Activated T-cell treated with anti-CD3 and anti-CD28 coated beads, Interleukin-2, amount 50 U/mL, for 48 hours (primary cell): Measurements from ENCODE around the gene PHF21B.
"Not testable (repeated sequence)": the region's sequence is repeated elsewhere in the genome, so short reads cannot be mapped to it uniquely, and the experiment has no call there.

Source experiments
- DNase-seq, 2 experiments: peaks; one replicate each; pipeline ENCODE4 v3.0.0-alpha.2; 2020

PHF21B gene

DNA sequence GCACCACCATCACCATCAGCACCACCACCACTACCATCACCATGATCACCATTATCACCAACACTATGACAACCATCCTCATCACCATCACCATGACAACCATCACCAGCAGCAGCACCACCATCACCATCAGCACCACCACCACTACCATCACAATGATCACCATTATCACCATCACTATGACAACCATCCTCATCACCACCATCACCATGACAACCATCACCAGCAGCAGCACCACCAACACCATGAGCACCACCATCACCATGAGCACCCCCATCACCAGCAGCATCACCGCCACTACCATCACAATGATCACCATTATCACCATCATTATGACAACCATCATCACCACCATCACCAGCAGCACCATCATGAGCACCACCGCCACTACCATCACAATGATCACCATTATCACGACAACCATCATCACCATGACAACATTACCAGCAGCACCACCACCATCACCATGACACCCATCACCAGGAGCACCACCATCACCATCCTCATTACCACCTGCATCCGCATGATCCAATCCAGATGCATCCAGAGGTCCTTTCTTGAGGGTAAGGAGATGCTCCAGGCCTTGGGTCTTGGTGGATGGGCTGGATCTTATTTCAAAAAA is 23.8 kb downstream of the PHF21B start:
- DNase-seq, result no peak

DNA sequence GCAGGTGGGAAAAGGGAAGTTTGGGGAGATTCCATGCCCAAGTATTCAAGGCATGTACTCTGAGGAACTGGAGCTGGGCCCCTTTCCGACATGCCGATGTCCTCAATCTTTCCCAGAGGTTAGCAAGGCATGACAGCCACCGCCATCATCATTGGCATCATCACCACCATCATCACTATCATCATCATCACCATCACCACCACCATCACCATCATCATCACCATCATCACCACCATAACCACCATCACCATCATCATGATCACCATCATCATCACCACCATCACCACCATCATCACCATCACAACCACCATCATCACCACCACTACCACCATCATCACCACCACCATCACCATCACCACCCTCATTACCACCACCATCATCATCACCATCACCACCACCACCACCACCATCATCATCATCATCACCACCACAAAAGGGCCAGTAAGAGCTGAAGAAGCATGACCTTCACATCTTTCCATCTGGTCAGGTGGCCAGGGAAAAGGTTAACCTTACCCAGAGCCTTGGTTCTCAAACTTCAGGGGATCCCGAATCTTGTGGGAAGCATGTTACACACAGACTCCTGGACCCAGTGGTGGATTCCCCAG is 25.8 kb downstream of the PHF21B start:
- no peak for DNase-seq

DNA sequence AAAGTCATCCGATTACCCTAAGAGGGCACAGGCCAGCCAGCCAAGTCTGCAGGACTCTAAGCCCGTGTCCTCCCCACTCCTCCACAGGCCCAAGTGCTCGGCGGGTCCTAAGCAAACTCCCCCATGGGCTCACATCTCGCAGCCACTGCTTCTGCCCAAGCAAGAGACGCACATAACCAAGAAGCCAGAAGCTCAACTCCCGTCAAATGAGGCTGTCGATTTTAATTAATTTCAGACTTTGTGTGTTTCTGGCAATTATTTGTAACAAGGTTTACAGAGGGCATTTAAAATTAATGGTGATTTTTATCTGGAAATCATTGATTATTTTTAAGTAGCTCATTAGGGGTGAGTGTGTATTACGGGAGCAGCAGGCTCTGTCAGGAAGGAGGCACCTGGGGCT is 27.4 kb downstream of the PHF21B start:
- DNase-seq, result no peak

DNA sequence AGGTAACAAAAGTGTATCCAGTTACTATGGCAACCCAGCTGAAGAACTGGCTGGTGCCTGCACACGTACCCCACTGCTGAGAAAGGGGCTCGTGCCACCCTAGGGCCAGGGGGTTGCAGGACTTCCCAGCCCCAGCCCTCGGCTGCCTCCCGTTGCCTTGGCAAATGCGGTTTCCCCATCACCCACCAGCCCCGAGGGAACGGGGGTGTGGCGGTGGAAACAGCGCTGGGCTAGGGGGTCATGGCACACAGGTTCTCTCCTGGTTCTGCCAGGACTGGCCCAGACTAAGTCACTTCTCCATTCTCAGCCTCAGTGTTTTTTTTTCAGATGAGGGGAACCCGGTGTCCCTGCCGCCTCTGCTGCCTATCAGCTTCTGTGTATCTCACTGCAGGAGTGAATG is 27.9 kb downstream of the PHF21B start:
- no peak for DNase-seq

DNA sequence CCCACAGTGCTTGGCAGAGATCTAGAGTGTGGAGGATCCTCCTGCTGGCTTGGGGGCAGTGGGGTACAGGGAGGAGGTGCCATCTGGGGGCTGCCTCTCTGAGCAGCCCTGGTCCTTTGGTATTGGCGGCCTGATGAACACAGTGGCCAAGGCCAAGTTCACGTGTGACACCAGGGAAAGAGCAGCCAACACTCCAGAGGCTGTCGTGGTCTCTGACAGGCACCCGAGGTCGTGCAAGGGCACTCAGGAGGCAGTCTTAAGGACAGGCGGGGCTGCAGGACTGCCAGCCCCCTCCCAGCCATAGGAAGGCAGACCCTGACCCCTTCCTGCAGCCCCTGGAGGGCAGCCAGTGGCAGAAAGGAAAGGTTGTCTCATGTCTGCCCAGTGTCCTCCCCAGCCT is 30.7 kb downstream of the PHF21B start:
- DNase-seq, result no peak

DNA sequence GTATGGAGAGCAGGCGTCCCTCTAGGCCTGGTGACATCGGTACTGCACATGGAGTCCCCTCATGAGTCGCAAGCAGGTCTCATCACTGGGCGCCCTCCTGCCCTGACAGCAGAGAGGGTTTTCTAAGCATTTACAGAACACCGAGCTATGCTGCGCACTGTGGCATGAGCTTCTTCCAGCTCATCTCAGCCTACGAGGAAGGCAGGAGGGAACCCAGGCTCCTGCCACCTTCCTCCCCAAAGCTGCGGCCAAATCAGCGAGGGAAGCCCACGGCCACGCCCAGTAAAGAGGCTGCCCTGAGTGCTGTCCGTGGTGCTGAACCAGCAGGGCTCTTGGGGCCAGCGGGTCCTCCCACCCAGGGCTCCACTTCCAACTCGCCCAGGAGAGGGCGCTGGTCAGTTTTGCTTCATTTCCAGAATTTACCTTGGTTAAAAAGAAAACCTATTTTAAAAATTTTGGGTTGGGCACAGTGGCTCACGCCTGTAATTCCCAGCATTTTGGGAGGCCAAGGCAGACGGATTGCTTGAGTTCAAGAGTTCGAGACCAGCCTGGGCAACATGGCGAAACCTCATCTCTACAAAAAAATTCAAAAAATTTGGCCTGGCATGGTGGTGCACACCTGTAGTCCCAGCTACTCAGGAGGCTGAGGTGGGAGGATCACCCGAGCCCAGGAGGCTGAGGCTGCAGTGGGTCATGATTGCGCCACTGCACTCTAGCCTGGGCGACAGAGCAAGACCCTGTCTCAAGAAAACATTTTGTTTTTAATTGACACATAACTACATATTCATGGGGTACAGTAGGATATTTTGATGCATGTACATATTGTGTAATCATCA is 34.2 kb downstream of the PHF21B start:
- DNase-seq, result peak; percentile 87

DNA sequence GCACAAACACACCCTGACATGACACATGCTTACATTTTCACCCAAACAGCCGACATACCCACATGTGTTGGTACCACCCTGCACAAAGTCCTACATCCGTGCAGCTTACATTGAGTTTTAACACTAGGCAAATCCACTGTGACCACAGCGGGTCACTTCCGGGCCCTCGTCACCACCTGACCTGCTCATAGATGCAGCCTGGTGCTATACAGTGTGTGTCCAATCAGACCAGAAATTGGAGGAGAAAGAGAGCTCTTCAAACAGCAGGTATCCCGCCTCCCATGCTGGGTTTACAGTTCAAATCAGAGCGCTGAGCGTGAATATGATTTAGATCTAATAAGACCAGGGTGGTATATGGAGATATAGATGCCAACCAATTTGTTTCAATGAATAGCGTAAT is 35.4 kb downstream of the PHF21B start:
- no peak for DNase-seq

DNA sequence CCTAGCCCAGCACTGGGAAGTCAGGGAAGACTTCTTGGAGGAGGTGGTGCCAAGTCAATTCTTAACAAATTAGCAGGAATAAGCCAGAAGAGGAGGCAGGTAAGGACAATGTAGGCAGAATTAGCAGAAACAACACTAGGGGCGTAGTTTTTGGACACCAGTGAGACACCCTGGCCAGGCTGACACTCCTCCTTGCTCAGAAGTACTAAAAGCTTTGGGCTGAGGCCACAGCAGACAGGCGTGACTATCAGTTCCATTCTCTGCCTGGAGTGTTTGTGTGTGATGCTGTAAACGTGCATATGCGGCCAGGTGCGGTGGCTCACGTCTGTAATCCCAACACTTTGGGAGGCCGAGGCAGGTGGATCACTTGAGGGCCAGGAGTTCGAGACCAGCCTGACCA is 36.0 kb downstream of the PHF21B start:
- no peak for DNase-seq

DNA sequence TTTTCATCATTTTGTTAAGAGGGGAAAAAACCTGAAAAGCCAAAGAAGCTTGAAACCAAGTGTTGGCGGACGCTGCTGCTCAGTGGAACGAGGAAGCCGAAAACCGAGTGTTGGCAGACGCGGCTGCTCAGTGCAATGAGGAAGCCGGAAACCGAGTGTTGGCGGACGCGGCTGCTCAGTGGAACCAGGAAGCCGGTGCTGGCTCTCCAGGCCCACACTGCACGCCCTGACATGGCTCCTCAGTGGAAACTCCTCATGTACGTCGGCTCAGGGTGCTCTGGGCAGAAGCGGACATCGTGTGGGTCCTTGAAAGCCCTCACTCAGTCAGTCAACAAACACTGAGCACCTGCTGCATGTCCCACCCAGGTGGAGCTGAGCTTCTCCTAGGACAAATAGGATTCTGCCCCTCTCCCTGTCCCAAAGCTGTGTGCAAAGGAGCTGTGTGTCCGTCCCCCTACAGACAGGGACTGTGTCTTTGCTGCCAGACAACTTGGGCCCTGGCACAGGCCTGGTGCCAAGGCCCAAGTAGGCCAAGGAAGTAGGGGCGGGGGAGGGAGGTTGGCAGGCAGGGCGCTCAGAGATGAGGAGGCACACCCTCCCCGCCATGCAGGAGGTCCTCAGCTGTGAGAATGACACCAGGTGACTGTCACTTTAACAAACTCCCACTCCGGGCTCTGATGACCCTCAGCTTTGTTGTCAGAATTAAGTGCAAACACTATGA is 37.3 kb downstream of the PHF21B start:
- DNase-seq, result no peak

DNA sequence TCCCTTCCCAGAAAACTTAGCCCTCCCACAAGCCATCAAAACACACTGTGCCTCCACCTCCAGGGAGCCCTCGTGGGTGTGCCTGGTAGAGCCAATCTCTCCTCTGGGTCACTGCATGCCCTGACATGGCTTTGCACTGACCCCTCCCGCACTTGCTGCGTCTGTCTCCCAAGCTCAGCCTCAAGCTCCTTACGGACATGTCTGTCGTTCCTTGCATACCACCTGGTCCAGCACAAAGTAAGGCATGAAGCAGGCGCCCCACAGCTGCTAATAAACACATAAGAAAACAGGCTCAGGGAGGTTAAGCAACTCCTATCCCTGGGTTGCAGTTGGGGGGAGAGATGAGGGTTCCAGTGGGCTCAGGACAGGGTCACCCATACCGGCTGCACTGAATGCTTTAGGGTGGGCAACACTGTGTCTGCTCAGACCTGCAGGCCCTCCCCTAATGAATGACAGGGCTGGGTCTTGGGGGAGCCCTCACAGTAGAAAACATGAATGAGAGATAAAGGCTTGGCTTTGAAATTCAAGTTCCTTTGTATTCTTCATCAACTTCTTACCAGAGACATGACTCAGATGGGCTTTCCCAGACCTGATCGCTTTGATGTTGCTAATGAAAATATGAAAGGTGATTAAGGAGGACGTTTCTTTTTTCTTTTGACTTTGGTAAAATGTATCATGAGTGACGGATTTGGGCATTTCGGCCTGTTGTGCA is 38.0 kb downstream of the PHF21B start:
- DNase-seq, result no peak

DNA sequence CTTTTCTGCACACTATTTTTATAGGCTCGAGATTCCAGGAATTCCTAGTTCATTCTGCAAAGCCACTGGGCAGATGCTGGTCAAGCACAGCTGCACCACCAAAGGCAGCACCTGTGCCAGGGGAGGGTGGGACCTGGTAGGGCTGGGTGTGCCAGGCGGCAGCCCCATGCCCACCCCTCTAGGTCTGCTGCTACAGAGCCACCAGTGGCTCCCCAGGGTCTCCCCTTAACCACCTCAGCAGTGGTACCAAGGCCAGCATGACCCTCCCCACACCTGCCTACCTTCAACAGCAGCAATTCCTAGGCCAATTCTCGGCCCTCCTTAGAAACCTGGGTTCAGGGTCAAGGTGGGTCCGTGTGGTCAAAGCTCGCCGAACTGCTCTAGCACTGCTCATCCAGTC is 39.5 kb downstream of the PHF21B start:
- no peak for DNase-seq

DNA sequence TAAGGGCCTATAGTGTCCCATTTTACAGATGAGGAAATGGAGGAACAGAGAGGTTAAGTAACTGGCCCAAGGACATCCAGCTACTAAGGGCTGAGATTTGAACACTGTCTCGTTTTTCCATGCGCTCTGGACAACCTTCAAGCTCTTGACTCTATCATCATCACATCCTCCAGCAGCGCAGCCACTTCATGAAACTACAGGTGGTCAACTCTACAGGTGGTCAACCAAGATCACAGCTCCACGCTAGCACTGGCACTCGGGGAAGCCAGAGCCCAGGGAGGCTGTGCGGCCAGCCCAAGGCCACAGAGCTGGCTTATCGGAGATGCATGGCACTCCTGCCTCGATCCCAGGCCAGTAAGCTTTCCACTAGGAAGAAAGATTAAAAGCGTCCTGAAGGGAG is 40.0 kb downstream of the PHF21B start:
- no peak for DNase-seq

DNA sequence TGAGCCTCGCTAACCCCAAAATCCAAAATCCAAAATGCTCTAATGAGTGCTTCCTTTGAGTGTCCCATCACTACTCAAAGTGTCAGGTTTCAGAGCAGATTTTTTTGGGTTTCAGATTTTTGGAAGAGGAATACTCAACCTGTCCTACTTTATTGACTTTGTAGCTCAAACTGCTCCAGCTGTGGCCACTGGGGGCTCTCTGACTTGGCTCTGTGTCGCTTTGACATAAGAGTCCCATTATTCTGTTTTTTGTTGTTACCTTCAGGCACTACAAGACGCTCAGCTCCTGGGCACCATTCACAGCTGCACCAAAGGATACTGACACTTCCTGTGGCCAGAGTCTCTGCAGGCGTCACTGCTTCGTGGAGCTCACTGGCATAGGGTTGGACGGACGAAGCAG is 41.1 kb downstream of the PHF21B start:
- no peak for DNase-seq

DNA sequence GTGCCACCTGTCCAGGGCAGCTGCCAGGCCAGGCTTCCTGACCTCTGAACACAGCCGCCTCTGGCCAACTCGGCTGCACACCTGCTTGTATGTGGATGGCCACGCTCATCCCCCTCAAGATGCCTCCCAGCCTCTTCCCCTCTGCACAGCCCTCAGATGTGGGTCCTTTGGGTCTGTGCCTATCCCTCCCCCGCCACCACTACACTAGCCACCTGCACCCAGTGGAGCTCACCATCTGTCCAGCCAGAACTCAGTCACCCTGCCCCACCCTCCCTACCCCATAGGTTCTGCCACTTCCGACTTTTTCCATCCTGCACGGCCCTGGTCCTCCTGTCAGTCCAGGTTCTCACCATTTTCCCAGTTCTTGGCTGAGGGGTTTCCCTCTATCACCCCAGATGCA is 44.6 kb downstream of the PHF21B start:
- DNase-seq, result no peak

DNA sequence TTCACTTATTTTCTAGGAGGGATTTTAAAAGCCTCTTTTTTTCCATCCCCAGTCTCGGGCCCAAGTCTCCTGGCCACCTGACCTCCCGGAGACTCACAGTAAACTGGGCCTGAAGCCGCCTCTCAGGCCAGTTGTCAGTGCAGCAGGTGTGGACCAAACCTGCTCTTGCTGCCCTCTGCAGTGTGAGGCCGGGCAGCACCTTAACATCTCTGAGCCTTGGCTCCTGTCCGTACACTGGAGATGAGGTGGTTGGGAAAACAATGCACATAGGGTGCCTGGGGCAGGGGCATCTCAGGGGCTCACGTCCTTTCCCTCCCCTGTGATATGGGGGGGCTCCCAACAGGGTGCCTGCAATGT is 45.1 kb downstream of the PHF21B start:
- no peak for DNase-seq

DNA sequence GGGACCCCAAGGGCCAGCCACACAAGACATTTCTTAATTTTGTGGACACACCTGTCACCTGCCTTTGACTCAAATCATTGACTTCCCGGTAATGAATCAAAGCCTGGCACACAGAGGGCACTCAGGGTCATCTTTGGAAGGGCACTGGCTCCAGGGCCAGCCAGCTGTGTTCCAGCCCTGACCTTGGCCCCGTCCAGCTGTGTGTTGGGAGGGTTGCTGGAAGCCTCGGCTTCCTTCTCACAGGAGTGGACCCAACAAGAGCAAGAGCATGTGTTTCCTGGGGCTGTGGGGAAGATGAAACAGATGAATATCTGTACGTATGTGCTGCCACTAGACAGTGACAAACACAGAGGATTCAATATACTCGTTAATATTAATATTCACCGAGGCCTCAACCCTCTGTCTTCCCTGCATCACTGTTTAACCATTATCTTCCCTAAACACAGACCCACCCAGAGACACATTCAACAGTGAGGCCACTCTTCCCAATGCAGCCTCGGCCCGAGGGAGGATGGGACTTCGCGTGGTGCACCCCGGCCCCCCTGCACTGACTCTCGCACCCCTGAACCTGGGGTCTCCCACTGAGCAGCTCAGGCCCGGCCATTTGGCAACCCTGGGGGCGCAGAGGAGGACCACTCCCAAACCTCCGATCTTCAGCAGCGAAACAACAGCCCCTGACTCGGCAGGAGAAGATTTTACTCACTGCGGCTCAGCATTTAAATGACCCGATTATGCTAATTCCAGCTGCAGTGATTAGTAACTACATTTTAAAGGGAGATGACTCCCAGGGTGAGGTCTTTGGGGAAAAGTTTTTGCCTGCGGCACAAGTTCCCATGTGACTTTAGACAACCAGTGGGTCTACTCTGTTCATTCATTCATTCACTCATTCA is 45.7 kb downstream of the PHF21B start:
- no peak for DNase-seq

DNA sequence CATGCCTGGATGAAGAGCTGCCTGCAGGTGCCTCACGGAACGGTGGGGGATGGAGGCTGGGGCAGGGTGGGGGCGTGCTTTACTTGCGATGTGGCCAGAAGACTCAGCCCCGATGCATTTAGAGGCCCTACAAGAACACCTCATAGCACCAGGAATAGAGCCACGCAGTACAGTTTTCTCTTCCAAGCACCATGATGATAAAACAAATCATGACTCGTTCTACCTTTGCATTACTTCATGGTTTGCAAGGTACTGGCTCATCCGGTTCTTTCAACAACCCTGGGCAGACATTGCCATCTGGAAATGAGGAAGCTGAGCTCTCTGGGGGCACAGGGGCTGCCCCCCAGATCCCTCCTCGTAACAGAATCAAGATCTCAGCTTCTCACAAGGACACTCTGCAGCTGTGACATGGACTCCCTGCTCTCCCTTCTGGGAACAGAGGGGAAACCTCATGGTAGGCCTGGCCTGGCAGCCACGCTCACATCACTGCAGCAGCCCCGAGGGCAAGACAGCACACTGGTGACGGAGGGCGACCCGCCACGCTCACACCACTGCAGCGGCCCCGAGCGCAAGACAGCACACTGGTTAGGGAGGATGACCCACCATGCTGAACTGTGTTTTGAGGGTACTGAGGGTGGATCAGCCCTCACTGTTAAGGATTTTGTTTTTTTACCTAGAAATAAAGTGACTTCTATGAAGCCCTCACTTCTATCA is 46.9 kb downstream of the PHF21B start:
- DNase-seq, result no peak

DNA sequence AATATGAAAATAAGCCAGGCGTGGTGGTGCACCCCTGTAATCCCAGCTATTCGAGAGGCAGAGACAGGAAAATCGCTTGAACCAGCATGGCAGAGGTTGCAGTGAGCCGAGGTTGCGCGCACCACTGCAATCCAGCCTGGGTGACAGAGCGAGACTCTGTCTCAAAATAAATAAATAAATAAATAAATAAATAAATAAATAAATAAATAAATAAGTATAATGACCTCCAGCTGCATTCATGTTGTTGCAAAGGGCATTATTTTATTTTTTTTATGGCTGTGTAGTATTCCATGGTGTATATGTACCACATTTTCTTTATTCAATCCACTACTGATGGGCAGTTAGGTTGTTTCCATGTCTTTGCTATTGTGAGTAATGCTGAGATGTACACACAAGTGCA is 48.1 kb downstream of the PHF21B start:
- not testable (repeated sequence) for DNase-seq

DNA sequence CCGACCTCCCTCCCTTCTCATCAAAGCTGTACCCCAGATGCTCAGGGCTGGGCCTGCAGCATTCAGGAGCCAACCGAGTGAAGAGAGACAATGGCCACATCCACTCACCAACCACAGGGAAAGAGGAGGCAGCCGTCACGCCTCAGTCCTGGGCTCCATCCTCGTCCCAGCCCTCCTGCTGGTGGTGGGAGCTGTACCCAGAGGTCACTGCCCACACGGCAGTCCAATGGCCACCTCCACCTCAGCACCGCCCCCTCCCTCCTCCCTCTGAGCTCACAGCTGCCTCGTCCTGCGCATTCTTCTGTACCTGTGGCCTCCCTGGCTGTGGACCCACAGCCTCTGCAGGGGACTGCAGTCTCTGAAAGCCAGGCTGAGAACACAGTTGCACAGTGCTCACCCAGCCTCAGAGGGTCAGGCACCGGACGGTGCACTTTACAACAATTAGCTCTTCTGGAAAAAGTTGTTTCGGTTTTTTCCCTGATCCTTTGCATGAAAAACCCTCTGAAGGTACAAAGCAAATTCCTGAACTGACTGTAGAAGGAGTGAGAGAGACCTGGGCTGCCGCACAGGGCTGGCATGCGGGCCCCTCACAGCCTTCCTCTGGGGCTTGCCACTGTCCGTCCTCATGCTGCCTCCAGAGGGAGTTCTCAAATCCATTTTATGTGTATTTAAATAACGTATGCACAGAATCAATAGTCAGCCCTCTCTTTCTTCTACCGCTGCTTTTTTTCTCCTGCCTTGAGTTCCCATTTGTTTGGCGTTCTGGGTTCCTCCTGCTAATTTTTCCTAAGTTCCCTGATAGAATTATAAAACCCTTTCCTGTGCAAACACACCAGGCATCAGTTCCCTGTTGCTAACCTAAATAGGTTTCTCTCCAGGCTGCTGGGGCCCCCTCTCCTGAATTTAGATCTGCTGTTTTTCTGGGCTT is 52.7 kb downstream of the PHF21B start:
- no peak for DNase-seq

DNA sequence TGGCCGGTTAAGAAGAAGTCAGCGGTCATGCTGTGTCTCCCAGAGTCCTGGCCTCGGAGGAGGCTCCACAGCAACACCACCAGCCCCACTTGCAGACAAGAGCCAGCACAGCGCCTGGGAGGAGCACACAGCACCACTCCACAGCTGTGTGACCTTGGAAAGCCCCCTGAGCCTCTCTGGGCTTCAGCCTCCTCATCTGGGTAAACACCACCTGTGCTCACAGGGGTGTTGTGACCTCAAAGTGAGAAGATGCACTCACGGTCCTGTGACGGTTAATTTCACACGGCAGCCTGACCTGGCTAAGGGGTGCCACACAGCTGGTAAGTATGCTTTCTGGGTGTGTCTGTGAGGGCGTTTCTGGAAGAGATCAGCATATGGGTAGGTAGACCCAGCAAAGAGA is 54.7 kb downstream of the PHF21B start:
- DNase-seq, result no peak
